Body of pancreas (tissue), 4 donors: ENCODE measurements around the gene NLGN2.

Experiments used
- CTCF ChIP-seq, 7 experiments: fragments of 450-650 bp in 4 of 7; fragments of 200-600 bp in 3 of 7; sonication (generic) in 3 of 7; IDR thresholded peaks; one replicate each; pipeline ENCODE4 v1.5.1; 2016 to 2019; ENCODE audit warnings: antibody characterized with exemption in 7 of 7
- POLR2A ChIP-seq, 3 donors: fragments of 450-650 bp; IDR thresholded peaks; one replicate each; pipeline ENCODE4 v1.6.1; 2016; ENCODE audit warnings: antibody characterized with exemption in 3 of 3, mild to moderate bottlenecking in 2 of 3

- TF ChIP-seq POLR2A (IDR thresholded peaks at IDR 0.05) (no peak), CTCF (IDR thresholded peaks at IDR 0.05) (no peak)
Measured at GRCh38 chr17:7442142-7442541, 34.5 kb downstream of the NLGN2 start.
